Measurements from ENCODE around the gene GLT1D1.

The GLT1D1 gene

GRCh38 chr12:128920468-128920867, 67.2 kb downstream of the GLT1D1 start:
- TF ChIP-seq CTCF (IDR thresholded peaks at IDR 0.05; ENCODE audit: control extremely low read depth, extremely low read depth, low read depth, missing control alignments): no peak
- ChIA-PET POLR2A (no interaction called here), CTCF (no interaction called here)
- DNase-seq (ENCODE audit: extremely low spot score): no peak

GRCh38 chr12:128928361-128928760, 75.1 kb downstream of the GLT1D1 start:
- CTCF ChIA-PET: interaction anchor here (2.3 kb wide), 1 partner anchor 12 kb away, joined by 7 read pairs; no protein-coding TSS in a partner anchor
- TF ChIP-seq CTCF (IDR thresholded peaks at IDR 0.05; ENCODE audit: control extremely low read depth, extremely low read depth, low read depth, missing control alignments): no peak
- POLR2A ChIA-PET: no interaction called here
- DNase-seq (ENCODE audit: extremely low spot score): no peak

DNA sequence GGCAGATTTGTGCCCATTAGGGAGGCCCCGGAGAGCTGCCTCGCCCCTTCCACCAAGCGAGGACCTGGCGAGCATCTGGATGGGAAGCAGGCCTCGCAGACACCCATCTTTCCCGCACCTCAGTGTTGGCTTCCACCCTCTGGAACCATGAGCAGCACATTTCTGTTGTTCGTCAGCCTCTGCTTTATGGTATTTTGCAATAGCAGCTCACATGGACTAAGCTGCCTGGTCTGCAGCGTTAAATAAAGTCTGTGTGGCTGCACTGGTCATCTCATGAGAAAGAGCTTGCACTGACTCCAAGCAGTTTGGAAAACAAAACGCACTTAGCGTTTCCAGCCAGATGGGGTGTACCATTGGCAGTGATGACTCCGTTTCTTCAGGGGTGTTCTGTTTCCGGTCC, 75.8 kb downstream of the GLT1D1 start:
- CTCF ChIA-PET: interaction anchor here (2.3 kb wide), 1 partner anchor 13 kb away, joined by 7 read pairs; no protein-coding TSS in a partner anchor
- DNase-seq (ENCODE audit: extremely low spot score): no peak
- no peak for TF ChIP-seq CTCF (IDR thresholded peaks at IDR 0.05; ENCODE audit: control extremely low read depth, extremely low read depth, low read depth, missing control alignments)
- POLR2A ChIA-PET: no interaction called here

- ChIA-PET POLR2A (no interaction called here), CTCF (no interaction called here)
- no peak for TF ChIP-seq CTCF (IDR thresholded peaks at IDR 0.05; ENCODE audit: control extremely low read depth, extremely low read depth, low read depth, missing control alignments)
- no peak for DNase-seq (ENCODE audit: extremely low spot score)
Observed at GRCh38 chr12:128930606-128931005, 77.3 kb downstream of the GLT1D1 start.

DNA sequence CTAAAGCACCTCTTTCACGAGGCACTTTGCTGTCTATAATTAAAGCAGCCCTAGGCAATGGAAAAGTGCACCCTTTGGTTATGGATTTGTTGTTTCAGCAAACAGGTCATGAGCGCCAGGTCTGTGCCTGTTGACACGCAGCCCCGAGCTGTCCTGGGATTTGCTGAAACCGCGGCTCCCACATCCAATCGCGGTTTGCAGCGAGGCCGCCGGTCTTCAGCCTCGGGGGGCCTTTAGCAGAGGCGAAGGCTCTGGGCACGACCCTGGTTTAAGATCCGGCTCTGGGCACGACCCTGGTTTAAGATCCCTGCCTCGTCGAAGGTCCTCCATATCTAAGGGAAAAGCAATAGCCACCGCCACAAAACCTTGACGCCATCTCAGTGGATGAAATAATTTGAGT, 79.2 kb downstream of the GLT1D1 start:
- POLR2A ChIA-PET: no interaction called here
- CTCF ChIA-PET: interaction anchor here (1.0 kb wide), 1 partner anchor 9 kb away, joined by 4 read pairs; no protein-coding TSS in a partner anchor
- no peak for DNase-seq (ENCODE audit: extremely low spot score)
- TF ChIP-seq CTCF (IDR thresholded peaks at IDR 0.05; ENCODE audit: control extremely low read depth, extremely low read depth, low read depth, missing control alignments): no peak

- DNase-seq (ENCODE audit: extremely low spot score): no peak
- POLR2A ChIA-PET: no interaction called here
- TF ChIP-seq CTCF (IDR thresholded peaks at IDR 0.05; ENCODE audit: control extremely low read depth, extremely low read depth, low read depth, missing control alignments): no peak
- CTCF ChIA-PET: no interaction called here
Observed at GRCh38 chr12:128933039-128933438, 79.8 kb downstream of the GLT1D1 start.

GRCh38 chr12:128933926-128934325, 80.6 kb downstream of the GLT1D1 start:
- ChIA-PET CTCF (interaction anchor here (1.0 kb wide), 1 partner anchor 15 kb away, joined by 3 read pairs; no protein-coding TSS in a partner anchor), POLR2A (no interaction called here)
- no peak for DNase-seq (ENCODE audit: extremely low spot score)
- no peak for TF ChIP-seq CTCF (IDR thresholded peaks at IDR 0.05; ENCODE audit: control extremely low read depth, extremely low read depth, low read depth, missing control alignments)

Measured in GM10248 (cell line).